KOPT-K1 (cell line): Measurements from ENCODE around the gene MBOAT2.

ENCODE experiments used
- H3K27ac ChIP-seq: fragments of 200-600 bp; sonication (generic); 2 replicates; pipeline ENCODE4 v1.5.1; 2016; ENCODE audit warnings: antibody characterized with exemption, mild to moderate bottlenecking, low read depth, low read length; ENCODE audit not compliant: poor library complexity, severe bottlenecking
- H3K36me3 ChIP-seq: fragments of 200-600 bp; sonication (generic); 2 replicates; pipeline ENCODE4 v1.5.1; 2017; ENCODE audit warnings: antibody characterized with exemption, mild to moderate bottlenecking, low read length, moderate library complexity; ENCODE audit not compliant: insufficient read depth
- H3K9me3 ChIP-seq: fragments of 200-600 bp; sonication (generic); 2 replicates; pipeline ENCODE4 v1.5.1; 2017; ENCODE audit warnings: antibody characterized with exemption, low read length, mild to moderate bottlenecking; ENCODE audit not compliant: insufficient read depth, poor library complexity, severe bottlenecking

MBOAT2 gene

GRCh38 chr2:8867363-8867762, 136.1 kb downstream of the MBOAT2 start:
- peaks cover 27% of the 10 kb centered on the region for H3K36me3 ChIP-seq
- H3K9me3 ChIP-seq: no peaks in the 10 kb centered on the region
- H3K27ac ChIP-seq: no peak overlapping the region

- Histone ChIP-seq H3K27ac (no peak overlapping the region), H3K36me3 (peaks cover 31% of the 10 kb centered on the region), H3K9me3 (no peaks in the 10 kb centered on the region)
Measured at GRCh38 chr2:8863331-8863953, 140.0 kb downstream of the MBOAT2 start.

- peaks cover 42% of the 10 kb centered on the region for H3K36me3 ChIP-seq
- no peak overlapping the region for H3K27ac ChIP-seq
- H3K9me3 ChIP-seq: no peaks in the 10 kb centered on the region
Measured at GRCh38 chr2:8862230-8862629, 141.3 kb downstream of the MBOAT2 start.

- H3K9me3 ChIP-seq: no peaks in the 10 kb centered on the region
- H3K36me3 ChIP-seq: peaks cover 45% of the 10 kb centered on the region
- no peak overlapping the region for H3K27ac ChIP-seq
Measured at GRCh38 chr2:8861797-8862196, 141.7 kb downstream of the MBOAT2 start.

GRCh38 chr2:8860239-8860638, 143.2 kb downstream of the MBOAT2 start:
- Histone ChIP-seq H3K27ac (no peak overlapping the region), H3K36me3 (peaks cover 45% of the 10 kb centered on the region), H3K9me3 (no peaks in the 10 kb centered on the region)

- Histone ChIP-seq H3K36me3 (peaks cover 38% of the 10 kb centered on the region), H3K27ac (no peak overlapping the region), H3K9me3 (no peaks in the 10 kb centered on the region)
Measured at GRCh38 chr2:8858910-8859309, 144.6 kb downstream of the MBOAT2 start.

GRCh38 chr2:8858264-8858663, 145.2 kb downstream of the MBOAT2 start:
- no peak overlapping the region for H3K27ac ChIP-seq
- H3K36me3 ChIP-seq: peaks cover 32% of the 10 kb centered on the region
- H3K9me3 ChIP-seq: no peaks in the 10 kb centered on the region

- H3K9me3 ChIP-seq: no peaks in the 10 kb centered on the region
- peaks cover 32% of the 10 kb centered on the region for H3K36me3 ChIP-seq
- no peak overlapping the region for H3K27ac ChIP-seq
Measured at GRCh38 chr2:8857709-8858108, 145.8 kb downstream of the MBOAT2 start.

- no peak overlapping the region for H3K27ac ChIP-seq
- no peaks in the 10 kb centered on the region for H3K9me3 ChIP-seq
- H3K36me3 ChIP-seq: peaks cover 17% of the 10 kb centered on the region
Measured at GRCh38 chr2:8856176-8856575, 147.3 kb downstream of the MBOAT2 start.

- H3K36me3 ChIP-seq: peaks cover 17% of the 10 kb centered on the region
- H3K9me3 ChIP-seq: no peaks in the 10 kb centered on the region
Measured at GRCh38 chr2:8855010-8855409, 148.5 kb downstream of the MBOAT2 start.

GRCh38 chr2:8853426-8853825, 150.1 kb downstream of the MBOAT2 start:
- Histone ChIP-seq H3K36me3 (peaks cover 14% of the 10 kb centered on the region), H3K9me3 (no peaks in the 10 kb centered on the region), H3K27ac (no peak overlapping the region)

More at GRCh38 chr2:8855010-8855409, 148.5 kb downstream of the MBOAT2 start:
- no peak overlapping the region for H3K27ac ChIP-seq

GRCh38 chr2:8851811-8852560, 151.5 kb downstream of the MBOAT2 start:
- H3K27ac ChIP-seq: no peak overlapping the region
- H3K9me3 ChIP-seq: no peaks in the 10 kb centered on the region
- peaks cover 1% of the 10 kb centered on the region; the same call in 1 of the 2 replicates for H3K36me3 ChIP-seq

GRCh38 chr2:8850845-8851487, 152.5 kb downstream of the MBOAT2 start:
- Histone ChIP-seq H3K9me3 (no peaks in the 10 kb centered on the region), H3K27ac (no peak overlapping the region), H3K36me3 (no peaks in the 10 kb centered on the region)

- H3K36me3 ChIP-seq: no peaks in the 10 kb centered on the region
- H3K9me3 ChIP-seq: no peaks in the 10 kb centered on the region
- no peak overlapping the region for H3K27ac ChIP-seq
Measured at GRCh38 chr2:8849327-8849726, 154.2 kb downstream of the MBOAT2 start.

GRCh38 chr2:8848328-8849100, 155.0 kb downstream of the MBOAT2 start:
- no peaks in the 10 kb centered on the region for H3K9me3 ChIP-seq
- no peak overlapping the region for H3K27ac ChIP-seq
- no peaks in the 10 kb centered on the region for H3K36me3 ChIP-seq
